RWPE2 (cell line): Measurements from ENCODE around the gene POLD4.
A peak's percentile ranks its signal among the peaks of the same experiment; 100 is the strongest.

Experiments
- ATAC-seq: fragments of 200-7000 bp; cut with Tn5 transposase; 3 replicates; pipeline ENCODE4 v1.9.1; 2021; ENCODE audit warnings: low read depth
- DNase-seq: peaks from one replicate; pipeline ENCODE4 v3.0.0-alpha.2; 2020; ENCODE audit warnings: low spot score
- H3K27ac ChIP-seq: fragments of 450-650 bp; 2 replicates; pipeline ENCODE4 v1.5.1; 2017; ENCODE audit warnings: mild to moderate bottlenecking; ENCODE audit not compliant: poor library complexity, severe bottlenecking
- H3K27me3 ChIP-seq: fragments of 250-450 bp; sonication (Bioruptor Pico); 2 replicates; pipeline ENCODE4 v1.5.1; 2021; ENCODE audit warnings: mild to moderate bottlenecking, moderate library complexity; ENCODE audit not compliant: insufficient read depth, poor library complexity, severe bottlenecking
- H3K36me3 ChIP-seq: fragments of 250-450 bp; sonication (Bioruptor Pico); 2 replicates; pipeline ENCODE4 v1.5.1; 2020; ENCODE audit warnings: low read depth, mild to moderate bottlenecking, moderate library complexity
- H3K4me1 ChIP-seq: fragments of 250-450 bp; sonication (Bioruptor Pico); 2 replicates; pipeline ENCODE4 v1.5.1; 2021; ENCODE audit warnings: mild to moderate bottlenecking, moderate library complexity; ENCODE audit not compliant: insufficient read depth, poor library complexity, severe bottlenecking
- H3K4me3 ChIP-seq: fragments of 250-450 bp; sonication (Bioruptor Pico); 2 replicates; pipeline ENCODE4 v1.5.1; 2021; ENCODE audit warnings: mild to moderate bottlenecking, moderate library complexity; ENCODE audit not compliant: severe bottlenecking
- H3K9me3 ChIP-seq: fragments of 250-450 bp; sonication (Bioruptor Pico); 2 replicates; pipeline ENCODE4 v1.5.1; 2021; ENCODE audit warnings: mild to moderate bottlenecking, moderate library complexity; ENCODE audit not compliant: severe bottlenecking
- TF ChIP-seq, protein P1 (sequence below): fragments of 450-650 bp; IDR thresholded peaks from one replicate; pipeline ENCODE4 v1.5.1; 2017; ENCODE audit warnings: mild to moderate bottlenecking, moderate library complexity; ENCODE audit not compliant: poor library complexity, severe bottlenecking

POLD4 gene

DNA sequence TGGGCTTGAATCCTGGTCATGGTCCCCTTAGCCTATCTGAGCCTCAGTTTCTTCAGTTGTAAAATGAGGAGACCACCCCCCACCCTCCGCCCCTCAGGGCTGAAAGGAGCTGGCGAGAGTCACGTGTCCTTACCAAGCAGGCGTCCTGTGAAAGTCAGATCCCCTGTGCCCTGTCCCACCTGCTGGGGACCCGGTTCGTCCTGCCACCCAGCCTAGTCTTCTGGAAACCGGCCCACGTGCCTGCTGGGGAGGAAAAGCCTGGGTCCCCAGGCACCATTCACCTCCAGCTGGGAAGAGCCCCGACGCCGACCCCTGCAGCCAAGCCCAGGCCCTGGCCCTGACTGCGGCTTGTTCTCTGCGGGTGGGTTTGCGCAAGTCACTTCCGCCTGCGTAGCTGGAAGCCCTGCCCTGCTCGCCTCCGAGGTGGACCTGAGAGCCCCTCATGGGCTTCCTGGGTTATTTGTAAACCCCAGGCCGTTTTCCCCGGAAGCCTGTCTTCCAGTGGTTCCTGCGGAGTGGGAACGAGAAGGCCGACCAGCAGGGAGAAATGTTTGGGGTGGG, 50.7 kb downstream of the POLD4 start:
- H3K9me3 ChIP-seq, result no peaks in the 10 kb centered on the region
- H3K27ac ChIP-seq, result peak overlapping the region; percentile 82
- ATAC-seq, result peak; percentile 44
- H3K4me1 ChIP-seq, result peaks cover 13% of the 10 kb centered on the region
- TF ChIP-seq, protein P1, sequence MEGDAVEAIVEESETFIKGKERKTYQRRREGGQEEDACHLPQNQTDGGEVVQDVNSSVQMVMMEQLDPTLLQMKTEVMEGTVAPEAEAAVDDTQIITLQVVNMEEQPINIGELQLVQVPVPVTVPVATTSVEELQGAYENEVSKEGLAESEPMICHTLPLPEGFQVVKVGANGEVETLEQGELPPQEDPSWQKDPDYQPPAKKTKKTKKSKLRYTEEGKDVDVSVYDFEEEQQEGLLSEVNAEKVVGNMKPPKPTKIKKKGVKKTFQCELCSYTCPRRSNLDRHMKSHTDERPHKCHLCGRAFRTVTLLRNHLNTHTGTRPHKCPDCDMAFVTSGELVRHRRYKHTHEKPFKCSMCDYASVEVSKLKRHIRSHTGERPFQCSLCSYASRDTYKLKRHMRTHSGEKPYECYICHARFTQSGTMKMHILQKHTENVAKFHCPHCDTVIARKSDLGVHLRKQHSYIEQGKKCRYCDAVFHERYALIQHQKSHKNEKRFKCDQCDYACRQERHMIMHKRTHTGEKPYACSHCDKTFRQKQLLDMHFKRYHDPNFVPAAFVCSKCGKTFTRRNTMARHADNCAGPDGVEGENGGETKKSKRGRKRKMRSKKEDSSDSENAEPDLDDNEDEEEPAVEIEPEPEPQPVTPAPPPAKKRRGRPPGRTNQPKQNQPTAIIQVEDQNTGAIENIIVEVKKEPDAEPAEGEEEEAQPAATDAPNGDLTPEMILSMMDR, result no peak
- H3K27me3 ChIP-seq, result no peaks in the 10 kb centered on the region
- DNase-seq, result peak; percentile 77
- H3K36me3 ChIP-seq, result peaks cover 45% of the 10 kb centered on the region
- H3K4me3 ChIP-seq, result peak overlapping the region; percentile 68

DNA sequence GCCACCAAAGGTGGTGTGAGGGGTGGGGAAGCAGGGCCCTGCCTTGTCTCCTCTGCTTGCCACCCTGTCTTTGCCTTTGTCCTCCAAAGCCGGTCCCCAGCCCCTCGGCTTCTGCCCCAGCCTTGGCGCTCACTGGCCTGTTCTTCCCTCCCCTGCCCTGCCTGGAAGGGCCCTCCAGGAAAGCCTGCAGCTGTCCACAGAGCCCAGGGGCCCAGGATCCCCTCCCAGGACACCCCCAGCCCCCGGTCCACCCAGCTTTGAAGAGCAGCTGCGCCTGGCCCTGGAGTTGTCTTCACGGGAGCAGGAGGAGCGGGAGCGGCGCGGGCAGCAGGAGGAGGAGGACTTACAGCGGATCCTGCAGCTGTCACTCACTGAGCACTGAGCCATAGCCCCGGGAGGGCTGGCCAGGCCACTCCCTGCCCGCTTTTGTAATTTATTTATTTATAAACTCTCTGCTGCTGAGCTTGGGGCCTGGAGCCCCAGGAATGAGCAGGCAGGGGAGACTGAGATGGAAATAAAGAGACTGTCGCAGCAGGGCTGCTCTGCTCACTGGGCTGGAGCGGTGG, 51.3 kb downstream of the POLD4 start:
- peak overlapping the region; percentile 68 for H3K4me3 ChIP-seq
- peak; percentile 64 for ATAC-seq
- H3K27me3 ChIP-seq, result no peaks in the 10 kb centered on the region
- H3K9me3 ChIP-seq, result no peaks in the 10 kb centered on the region
- DNase-seq, result peak; percentile 80
- peaks cover 13% of the 10 kb centered on the region for H3K4me1 ChIP-seq
- H3K36me3 ChIP-seq, result peaks cover 41% of the 10 kb centered on the region
- H3K27ac ChIP-seq, result peak overlapping the region; percentile 82
- TF ChIP-seq, protein P1, result no peak

DNA sequence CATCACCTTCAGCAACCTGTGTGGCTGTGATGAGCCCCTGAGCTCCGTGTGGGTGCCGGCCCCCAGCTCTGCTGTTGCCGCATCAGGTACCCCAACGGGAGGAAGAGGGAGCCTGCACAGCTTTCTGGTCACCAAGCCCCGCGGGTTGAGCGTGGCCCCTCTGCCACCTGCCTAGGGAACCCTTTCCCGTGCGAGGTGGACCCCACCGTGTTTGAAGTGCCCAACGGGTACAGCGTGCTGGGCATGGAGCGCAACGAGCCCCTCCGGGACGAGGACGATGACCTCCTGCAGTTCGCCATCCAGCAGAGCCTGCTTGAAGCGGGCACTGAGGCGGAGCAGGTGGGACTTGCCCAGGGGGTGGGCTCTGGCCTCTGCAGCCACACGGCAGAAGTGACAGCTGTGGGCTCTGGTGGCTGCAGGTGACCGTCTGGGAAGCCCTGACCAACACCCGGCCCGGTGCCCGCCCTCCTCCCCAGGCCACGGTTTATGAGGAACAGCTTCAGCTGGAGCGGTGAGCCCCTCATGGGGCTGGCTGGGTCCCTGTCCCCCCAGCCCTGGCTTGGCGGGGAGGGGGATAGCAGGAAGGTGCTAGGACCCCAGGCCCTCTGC, 51.9 kb downstream of the POLD4 start:
- ATAC-seq (no peak), DNase-seq (peak; percentile 73)
- no peak overlapping the region for H3K4me3 ChIP-seq
- TF ChIP-seq, protein P1, result no peak
- H3K27me3 ChIP-seq, result no peaks in the 10 kb centered on the region
- H3K9me3 ChIP-seq, result no peaks in the 10 kb centered on the region
- peak overlapping the region; percentile 82 for H3K27ac ChIP-seq
- H3K4me1 ChIP-seq, result peaks cover 13% of the 10 kb centered on the region
- peaks cover 41% of the 10 kb centered on the region for H3K36me3 ChIP-seq
